ENCODE results near the gene KIAA0753.

Gene KIAA0753

DNA sequence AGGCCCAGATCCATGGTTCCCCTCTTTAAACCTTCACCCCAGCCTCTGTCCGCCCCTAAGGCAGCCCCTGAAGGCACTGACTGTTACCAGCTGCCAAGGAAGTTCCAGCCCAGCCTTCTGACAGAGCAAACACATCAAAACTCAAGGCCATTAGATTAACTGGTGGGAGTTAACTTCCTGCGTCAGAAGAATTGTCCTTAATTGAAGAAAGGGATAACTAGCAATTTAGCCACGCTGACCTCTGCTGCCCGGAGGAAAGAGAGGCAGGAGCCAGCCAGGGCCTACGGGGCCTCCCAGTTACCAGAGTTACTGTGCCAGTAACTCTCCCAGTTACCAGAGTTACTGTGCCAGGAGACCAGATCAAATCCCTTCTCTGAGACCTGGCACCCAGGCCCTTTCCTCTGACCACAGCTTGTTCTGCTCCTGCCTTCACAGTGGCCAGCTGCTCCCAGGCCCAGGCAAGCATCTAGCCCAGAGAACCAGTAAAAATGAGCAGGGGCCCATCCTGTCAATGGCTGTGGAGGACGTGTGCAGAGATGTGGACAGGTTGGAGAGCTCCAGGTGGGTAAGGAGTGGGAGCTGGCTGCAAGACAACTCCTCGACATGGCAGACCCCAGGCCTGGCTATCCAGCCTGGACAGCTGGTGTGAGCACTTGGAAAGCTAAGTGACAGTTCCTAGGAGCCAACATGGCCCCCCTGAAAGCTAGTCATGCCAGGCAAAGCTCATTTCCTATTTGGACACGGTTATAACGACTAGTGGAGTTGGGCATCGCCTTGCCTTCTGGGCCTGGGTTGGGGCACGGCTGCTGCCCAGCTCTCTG, 81.4 kb downstream of the KIAA0753 start:
- Histone ChIP-seq H3K27me3 (ENCODE audit: control insufficient read depth in 1 of 2, insufficient read depth in 2 of 2, low read length in 2 of 2) (peaks cover 0 to 18% of the 10 kb centered on the region in 2 donors), H3K9ac (ENCODE audit: low read length) (no peak overlapping the region), H3K36me3 (ENCODE audit: insufficient read depth, low read length) (no peaks in the 10 kb centered on the region), H3K4me3 (ENCODE audit: low read depth in 1 of 2, low read length in 2 of 2) (no peak overlapping the region), H3K4me1 (ENCODE audit: insufficient read depth, low read length) (peaks cover 6% of the 10 kb centered on the region), H3K9me3 (ENCODE audit: low read length) (no peaks in the 10 kb centered on the region), H3K27ac (ENCODE audit: low read depth, low read length) (no peak overlapping the region)

- Histone ChIP-seq H3K9me3 (ENCODE audit: low read length) (no peaks in the 10 kb centered on the region), H3K27ac (ENCODE audit: low read depth, low read length) (no peak overlapping the region), H3K4me3 (ENCODE audit: low read depth in 1 of 2, low read length in 2 of 2) (no peak overlapping the region), H3K4me1 (ENCODE audit: insufficient read depth, low read length) (peaks cover 11% of the 10 kb centered on the region), H3K36me3 (ENCODE audit: insufficient read depth, low read length) (no peaks in the 10 kb centered on the region), H3K27me3 (ENCODE audit: control insufficient read depth in 1 of 2, insufficient read depth in 2 of 2, low read length in 2 of 2) (peaks cover 0 to 18% of the 10 kb centered on the region in 2 donors), H3K9ac (ENCODE audit: low read length) (no peak overlapping the region)
These were observed 82.2 kb downstream of the KIAA0753 start for GRCh38 chr17:6558276-6558675.

GRCh38 chr17:6557040-6557438, 83.5 kb downstream of the KIAA0753 start:
- H3K4me3 ChIP-seq (ENCODE audit: low read depth in 1 of 2, low read length in 2 of 2) = peak overlapping the region; percentile 26 to 35
- peaks cover 24% of the 10 kb centered on the region for H3K4me1 ChIP-seq (ENCODE audit: insufficient read depth, low read length)
- peaks cover 0 to 18% of the 10 kb centered on the region in 2 donors for H3K27me3 ChIP-seq (ENCODE audit: control insufficient read depth in 1 of 2, insufficient read depth in 2 of 2, low read length in 2 of 2)
- H3K27ac ChIP-seq (ENCODE audit: low read depth, low read length) = peak overlapping the region; percentile 85
- no peaks in the 10 kb centered on the region for H3K9me3 ChIP-seq (ENCODE audit: low read length)
- H3K9ac ChIP-seq (ENCODE audit: low read length) = peak overlapping the region; percentile 39
- no peaks in the 10 kb centered on the region for H3K36me3 ChIP-seq (ENCODE audit: insufficient read depth, low read length)

DNA sequence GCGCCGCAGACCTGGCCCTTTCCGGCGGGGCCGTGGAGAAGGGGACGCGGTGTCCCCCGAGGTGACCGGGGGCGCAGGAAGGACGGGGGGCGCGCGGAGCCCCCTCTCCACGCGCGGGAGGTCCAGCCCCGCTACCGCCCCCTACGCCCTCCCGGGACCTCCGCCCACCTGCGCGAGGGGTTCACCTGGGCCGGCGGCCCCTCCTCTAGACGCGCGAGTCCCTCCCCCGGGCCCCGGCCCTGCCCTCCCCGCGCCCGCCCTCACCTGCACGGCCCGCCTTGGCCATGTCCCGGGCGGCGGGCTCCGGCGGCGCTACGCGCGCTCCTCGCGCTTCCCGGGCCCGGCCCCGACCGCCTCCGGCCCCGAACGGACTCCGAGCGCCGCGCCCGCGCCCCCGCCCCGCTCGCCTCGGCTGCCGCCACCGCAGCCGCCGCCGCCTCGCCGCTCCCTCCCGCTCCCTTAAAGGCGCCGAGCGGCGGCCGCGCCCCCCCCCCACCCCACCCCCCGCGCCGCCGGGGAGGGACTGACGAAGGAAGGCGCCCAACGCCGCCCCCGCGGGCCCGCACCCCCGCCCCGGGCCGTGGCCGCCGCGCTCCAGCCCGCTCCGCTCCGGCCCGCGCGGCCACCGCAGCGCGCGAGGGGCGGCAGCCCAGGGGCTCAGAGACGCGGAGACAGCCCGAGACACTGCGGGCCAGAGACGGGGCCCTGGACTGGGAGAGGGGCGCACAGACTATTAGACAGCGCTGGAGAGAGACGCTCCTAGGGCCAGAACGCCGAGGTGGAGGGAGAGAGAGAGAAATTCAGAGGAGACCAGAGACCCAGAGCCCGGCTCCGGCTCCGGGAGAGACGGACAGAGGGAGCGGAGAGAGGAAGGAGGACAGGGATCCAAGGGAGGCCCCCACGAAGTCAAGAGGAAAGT, 84.1 kb downstream of the KIAA0753 start, which contains the start of gene PITPNM3:
TSS of gene PITPNM3 (minus strand) at position 435 of the 919 bp plus-strand sequence. CDS start at position 286, 149 bp downstream.
- Histone ChIP-seq H3K36me3 (ENCODE audit: insufficient read depth, low read length) (no peaks in the 10 kb centered on the region), H3K27me3 (ENCODE audit: control insufficient read depth in 1 of 2, insufficient read depth in 2 of 2, low read length in 2 of 2) (peaks cover 0 to 18% of the 10 kb centered on the region in 2 donors), H3K4me1 (ENCODE audit: insufficient read depth, low read length) (peaks cover 28% of the 10 kb centered on the region), H3K9me3 (ENCODE audit: low read length) (no peaks in the 10 kb centered on the region), H3K4me3 (ENCODE audit: low read depth in 1 of 2, low read length in 2 of 2) (peak within 1 kb of the TSS; percentile 50 to 77), H3K27ac (ENCODE audit: low read depth, low read length) (peak within 1 kb of the TSS; percentile 85), H3K9ac (ENCODE audit: low read length) (peak within 1 kb of the TSS; percentile 42)

- Histone ChIP-seq H3K9ac (ENCODE audit: low read length) (peak overlapping the region; percentile 42), H3K9me3 (ENCODE audit: low read length) (no peaks in the 10 kb centered on the region), H3K4me1 (ENCODE audit: insufficient read depth, low read length) (peaks cover 28% of the 10 kb centered on the region), H3K27me3 (ENCODE audit: control insufficient read depth in 1 of 2, insufficient read depth in 2 of 2, low read length in 2 of 2) (peaks cover 0 to 18% of the 10 kb centered on the region in 2 donors), H3K36me3 (ENCODE audit: insufficient read depth, low read length) (no peaks in the 10 kb centered on the region), H3K4me3 (ENCODE audit: low read depth in 1 of 2, low read length in 2 of 2) (peak overlapping the region; percentile 50 to 77), H3K27ac (ENCODE audit: low read depth, low read length) (peak overlapping the region; percentile 54)
These were observed 85.0 kb downstream of the KIAA0753 start for GRCh38 chr17:6555331-6556120.

- Histone ChIP-seq H3K9ac (ENCODE audit: low read length) (peak overlapping the region; percentile 42), H3K27me3 (ENCODE audit: control insufficient read depth in 1 of 2, insufficient read depth in 2 of 2, low read length in 2 of 2) (peaks cover 0 to 18% of the 10 kb centered on the region in 2 donors), H3K9me3 (ENCODE audit: low read length) (no peaks in the 10 kb centered on the region), H3K4me1 (ENCODE audit: insufficient read depth, low read length) (peaks cover 29% of the 10 kb centered on the region), H3K27ac (ENCODE audit: low read depth, low read length) (peak overlapping the region; percentile 76), H3K36me3 (ENCODE audit: insufficient read depth, low read length) (no peaks in the 10 kb centered on the region), H3K4me3 (ENCODE audit: low read depth in 1 of 2, low read length in 2 of 2) (peak overlapping the region; percentile 50 to 77)
These were observed 85.6 kb downstream of the KIAA0753 start for GRCh38 chr17:6554871-6555330.

DNA sequence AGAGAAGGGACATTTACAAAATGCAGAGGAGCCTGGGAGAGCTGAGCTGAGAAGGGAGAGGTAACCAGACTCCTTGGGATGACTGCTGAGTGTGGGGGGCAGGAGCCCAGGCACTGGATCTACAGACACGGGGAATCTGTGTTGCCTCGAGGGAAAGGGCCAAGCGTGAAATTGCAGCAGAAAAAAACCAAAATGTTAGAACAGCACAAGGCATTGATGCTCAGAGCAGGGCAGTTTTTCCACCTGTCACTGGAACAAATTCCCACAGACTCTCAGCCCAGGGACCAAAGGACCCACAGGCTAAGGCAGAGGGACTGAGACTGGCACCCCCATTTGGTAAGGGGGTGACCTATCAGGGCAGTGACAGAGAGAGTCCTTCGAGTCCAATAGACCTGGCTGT, 86.2 kb downstream of the KIAA0753 start:
- Histone ChIP-seq H3K27me3 (ENCODE audit: control insufficient read depth in 1 of 2, insufficient read depth in 2 of 2, low read length in 2 of 2) (peaks cover 0 to 18% of the 10 kb centered on the region in 2 donors), H3K9me3 (ENCODE audit: low read length) (no peaks in the 10 kb centered on the region), H3K9ac (ENCODE audit: low read length) (peak overlapping the region; percentile 42), H3K4me3 (ENCODE audit: low read depth in 1 of 2, low read length in 2 of 2) (peak overlapping the region; percentile 16 to 50), H3K27ac (ENCODE audit: low read depth, low read length) (peak overlapping the region; percentile 76), H3K36me3 (ENCODE audit: insufficient read depth, low read length) (no peaks in the 10 kb centered on the region), H3K4me1 (ENCODE audit: insufficient read depth, low read length) (peaks cover 34% of the 10 kb centered on the region)

DNA sequence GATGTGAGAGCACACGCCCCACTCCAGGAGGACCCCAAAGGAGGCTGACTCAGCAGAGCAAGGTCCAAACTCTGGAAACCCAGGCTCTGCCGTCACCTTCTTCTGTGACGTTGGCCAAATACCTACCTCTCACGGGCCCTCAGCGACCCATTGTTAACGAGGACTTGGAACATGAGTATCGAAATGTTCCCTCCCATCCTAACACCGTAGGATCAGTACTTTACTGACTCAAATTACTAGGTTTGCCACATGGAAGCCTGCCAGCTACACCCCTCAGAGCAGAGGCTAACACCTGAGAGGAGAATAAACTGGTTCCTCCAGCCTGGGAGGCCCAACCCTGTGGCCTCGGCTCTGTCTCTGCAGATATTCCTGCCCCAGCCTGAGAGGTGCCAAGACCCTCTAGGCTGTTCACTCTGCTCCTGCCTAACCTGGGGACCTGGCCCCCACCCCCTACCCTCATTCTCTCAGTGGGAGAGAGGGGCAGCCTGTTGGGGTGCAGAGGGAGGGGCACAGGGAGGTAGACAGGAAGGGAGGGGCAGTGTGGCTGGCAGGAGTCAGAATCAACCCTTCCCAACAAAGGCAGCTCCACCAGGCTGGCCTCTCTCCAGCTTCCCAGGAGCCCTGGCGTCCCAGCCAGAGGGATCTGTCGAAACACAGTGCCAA, 88.5 kb downstream of the KIAA0753 start:
- H3K27ac ChIP-seq (ENCODE audit: low read depth, low read length) = peak overlapping the region; percentile 73
- peaks cover 49% of the 10 kb centered on the region for H3K4me1 ChIP-seq (ENCODE audit: insufficient read depth, low read length)
- peak overlapping the region; percentile 33 for H3K9ac ChIP-seq (ENCODE audit: low read length)

GRCh38 chr17:6551356-6551755, 89.2 kb downstream of the KIAA0753 start:
- Histone ChIP-seq H3K36me3 (ENCODE audit: insufficient read depth, low read length) (no peaks in the 10 kb centered on the region), H3K4me3 (ENCODE audit: low read depth in 1 of 2, low read length in 2 of 2) (no peak overlapping the region), H3K9me3 (ENCODE audit: low read length) (no peaks in the 10 kb centered on the region), H3K4me1 (ENCODE audit: insufficient read depth, low read length) (peaks cover 50% of the 10 kb centered on the region), H3K27me3 (ENCODE audit: control insufficient read depth in 1 of 2, insufficient read depth in 2 of 2, low read length in 2 of 2) (peaks cover 0 to 18% of the 10 kb centered on the region in 2 donors), H3K9ac (ENCODE audit: low read length) (no peak overlapping the region), H3K27ac (ENCODE audit: low read depth, low read length) (no peak overlapping the region)

More for the DNA sequence above, 88.5 kb downstream of the KIAA0753 start:
- Histone ChIP-seq H3K9me3 (ENCODE audit: low read length) (no peaks in the 10 kb centered on the region), H3K4me3 (ENCODE audit: low read depth in 1 of 2, low read length in 2 of 2) (peak overlapping the region in 1 of 2 donors; percentile 27), H3K27me3 (ENCODE audit: control insufficient read depth in 1 of 2, insufficient read depth in 2 of 2, low read length in 2 of 2) (peaks cover 0 to 18% of the 10 kb centered on the region in 2 donors), H3K36me3 (ENCODE audit: insufficient read depth, low read length) (no peaks in the 10 kb centered on the region)

GRCh38 chr17:6549384-6550036, 91.0 kb downstream of the KIAA0753 start:
- Histone ChIP-seq H3K27ac (ENCODE audit: low read depth, low read length) (peak overlapping the region; percentile 82), H3K9ac (ENCODE audit: low read length) (no peak overlapping the region), H3K4me3 (ENCODE audit: low read depth in 1 of 2, low read length in 2 of 2) (no peak overlapping the region), H3K27me3 (ENCODE audit: control insufficient read depth in 1 of 2, insufficient read depth in 2 of 2, low read length in 2 of 2) (peaks cover 0 to 3% of the 10 kb centered on the region in 2 donors), H3K9me3 (ENCODE audit: low read length) (no peaks in the 10 kb centered on the region), H3K4me1 (ENCODE audit: insufficient read depth, low read length) (peaks cover 54% of the 10 kb centered on the region), H3K36me3 (ENCODE audit: insufficient read depth, low read length) (no peaks in the 10 kb centered on the region)
